NCI-H748 (cell line): Measurements from ENCODE around the gene MGLL.
"Not testable (repeated sequence)": the region's sequence is repeated elsewhere in the genome, so short reads cannot be mapped to it uniquely, and the experiment has no call there.

Experiments used
- DNase-seq: peaks from one replicate; lab custom pipeline; 2025; ENCODE audit not compliant: unreplicated experiment; lab: John Stamatoyannopoulos, UW

The MGLL gene

GRCh38 chr3:127692501-127693335, 129.6 kb downstream of the MGLL start:
- no peak for DNase-seq

DNA sequence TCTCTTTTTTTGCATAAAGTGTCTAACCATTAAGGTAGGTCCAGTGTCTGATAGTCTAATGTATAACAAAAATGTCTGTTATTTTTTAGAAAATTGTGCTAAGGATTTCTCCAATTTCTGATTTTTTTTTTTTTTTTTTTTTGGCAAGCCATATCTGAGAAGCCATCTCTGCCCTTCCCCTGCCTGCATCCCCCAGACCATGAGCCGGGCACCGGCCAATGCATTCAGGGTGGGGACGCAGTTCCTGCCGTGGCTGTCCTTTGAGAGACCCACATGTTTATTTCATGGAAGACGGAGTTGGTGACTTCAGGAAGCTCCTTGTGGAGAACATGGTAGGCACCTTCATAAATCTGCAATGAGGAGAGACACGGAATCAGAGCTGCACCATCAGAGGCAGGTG, 130.3 kb downstream of the MGLL start:
- DNase-seq: no peak

DNA sequence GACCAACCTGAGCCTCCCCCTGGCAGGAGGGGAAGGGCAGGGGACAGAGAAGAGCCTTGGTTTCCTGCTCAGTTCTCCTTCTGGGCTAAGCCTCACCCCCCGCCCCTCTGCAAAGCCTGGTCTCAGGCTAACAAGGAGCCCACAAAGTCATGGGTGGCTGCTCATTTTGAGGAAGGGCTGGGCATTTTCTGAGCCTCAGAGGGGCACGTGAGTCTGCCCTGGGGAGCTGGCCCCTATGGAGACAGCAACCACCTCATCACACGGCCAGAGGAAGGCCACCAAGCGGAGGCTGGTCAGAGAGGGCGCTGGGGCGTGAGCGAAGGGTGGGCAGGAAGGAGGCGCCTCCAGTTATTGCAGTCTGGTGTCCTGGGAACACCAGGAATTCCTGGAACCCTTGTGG, 130.8 kb downstream of the MGLL start:
- DNase-seq: no peak

DNA sequence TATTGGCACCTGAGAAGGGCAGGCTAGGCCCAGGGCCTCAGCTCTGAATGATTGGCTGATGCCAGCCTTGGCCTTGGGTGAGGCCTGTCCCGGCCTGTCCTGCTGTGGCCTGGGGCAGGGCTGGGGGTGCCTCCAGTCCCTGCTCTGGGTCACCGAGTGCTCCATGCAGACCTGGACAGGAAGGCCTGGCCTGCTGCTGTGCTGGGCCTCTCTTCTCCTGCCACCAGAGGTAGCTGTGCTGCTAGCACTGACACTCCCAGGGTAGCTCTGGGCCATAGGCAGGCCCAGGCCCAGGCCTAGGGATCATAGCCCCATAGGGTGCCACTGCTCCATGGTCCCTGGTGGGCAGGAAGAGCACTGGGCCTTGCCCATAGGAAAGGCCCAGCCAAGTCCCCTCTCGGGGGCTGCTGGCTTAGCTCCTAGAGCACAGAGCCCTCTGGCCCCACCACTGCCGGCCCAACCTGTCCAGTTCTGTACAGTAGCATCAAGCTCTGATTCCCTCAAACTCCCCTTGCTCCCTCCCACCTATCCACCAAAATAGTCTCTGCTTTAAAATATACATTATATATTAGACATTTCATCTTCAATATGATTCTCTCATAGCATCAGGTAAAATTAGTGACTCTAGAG, 131.4 kb downstream of the MGLL start:
- no peak for DNase-seq

GRCh38 chr3:127690106-127690505, 132.2 kb downstream of the MGLL start:
- no peak for DNase-seq

GRCh38 chr3:127689266-127689860, 133.0 kb downstream of the MGLL start:
- no peak for DNase-seq

GRCh38 chr3:127688416-127689265, 133.7 kb downstream of the MGLL start:
- no peak for DNase-seq

DNA sequence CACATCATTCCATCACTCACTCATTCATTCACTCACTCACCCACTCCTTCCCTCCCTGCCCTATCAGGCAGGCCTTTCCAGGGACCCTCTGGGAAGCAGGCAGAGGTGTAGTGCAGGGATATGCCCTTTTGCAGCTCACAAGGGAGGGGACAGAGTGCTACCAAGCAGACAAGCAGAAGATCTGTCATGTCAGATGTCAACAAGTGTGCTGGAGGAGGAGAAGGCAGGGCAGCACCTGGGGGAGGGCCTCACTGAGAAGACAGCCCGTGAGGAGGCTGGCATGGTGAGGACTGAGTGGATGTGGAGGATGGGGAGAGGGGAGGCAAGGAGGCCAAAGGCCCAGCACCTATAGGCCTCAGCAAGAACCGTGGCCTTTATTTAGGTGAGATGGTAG, 134.3 kb downstream of the MGLL start:
- no peak for DNase-seq

- no peak for DNase-seq
Measured at GRCh38 chr3:127687228-127687737, 135.0 kb downstream of the MGLL start.

- no peak for DNase-seq
Measured at GRCh38 chr3:127686512-127686894, 135.8 kb downstream of the MGLL start.

GRCh38 chr3:127685708-127686511, 136.4 kb downstream of the MGLL start:
- DNase-seq: no peak

DNA sequence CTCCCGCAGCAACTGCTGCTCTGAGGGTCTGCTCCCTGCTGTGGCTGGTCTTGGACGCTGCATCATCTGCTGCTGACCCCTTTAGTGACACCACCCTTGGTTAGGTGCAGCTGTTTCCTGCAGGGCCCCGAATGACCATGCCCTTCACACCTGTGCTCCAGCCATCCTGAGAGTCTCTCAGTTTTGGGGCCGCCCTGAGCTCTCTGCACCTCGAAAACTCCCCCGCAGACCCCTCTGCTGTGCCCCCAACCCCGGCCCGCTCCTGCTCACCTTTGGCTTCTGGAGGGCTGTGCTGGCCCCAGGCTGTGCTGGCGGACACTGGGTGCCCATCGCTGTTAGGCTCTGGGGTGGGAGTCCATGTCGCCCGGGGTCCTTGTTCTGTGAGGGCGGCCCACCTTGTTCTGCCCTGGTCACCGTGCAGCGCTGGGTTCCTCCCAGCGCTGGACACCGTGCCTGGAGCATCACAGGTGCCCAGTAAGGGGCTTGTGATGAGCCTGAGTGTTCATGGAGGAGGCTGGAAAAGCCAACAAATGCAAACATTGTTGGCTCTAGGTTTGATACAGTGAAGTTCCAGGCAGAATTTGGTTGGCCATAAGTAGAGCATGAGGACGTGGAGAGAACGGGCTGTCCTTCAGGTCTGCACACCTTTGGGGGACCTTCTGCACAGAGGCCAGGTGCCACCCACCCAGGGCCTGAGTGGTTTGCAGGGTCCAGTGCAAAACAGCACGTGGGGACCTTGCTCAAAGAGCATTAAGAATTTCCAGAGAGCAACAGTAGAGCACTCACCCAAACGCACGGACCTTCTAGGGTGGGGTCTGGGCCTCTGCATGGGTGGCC, 137.2 kb downstream of the MGLL start:
- no peak for DNase-seq

- no peak for DNase-seq
Measured at GRCh38 chr3:127682561-127682960, 139.8 kb downstream of the MGLL start.

DNA sequence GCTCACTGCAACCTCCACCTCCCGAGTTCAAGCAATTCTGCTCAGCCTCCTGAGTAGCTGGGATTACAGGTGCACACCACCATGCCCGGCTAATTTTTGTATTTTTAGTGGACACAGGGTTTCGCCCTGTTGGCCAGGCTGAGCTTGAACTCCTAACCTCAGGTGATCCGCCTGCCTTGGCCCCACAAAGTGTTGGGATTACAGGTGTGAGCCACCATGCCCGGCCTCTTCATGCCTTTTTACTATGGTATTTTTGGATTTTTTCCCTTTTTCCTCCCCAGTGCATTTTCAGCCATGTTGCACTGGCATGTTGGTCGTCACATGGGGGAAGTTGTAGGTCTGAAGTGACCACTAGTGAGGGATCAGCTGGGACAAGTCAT, 140.2 kb downstream of the MGLL start:
- DNase-seq: not testable (repeated sequence)

- no peak for DNase-seq
Measured at GRCh38 chr3:127680798-127681221, 141.5 kb downstream of the MGLL start.

GRCh38 chr3:127680146-127680661, 142.1 kb downstream of the MGLL start:
- no peak for DNase-seq

DNA sequence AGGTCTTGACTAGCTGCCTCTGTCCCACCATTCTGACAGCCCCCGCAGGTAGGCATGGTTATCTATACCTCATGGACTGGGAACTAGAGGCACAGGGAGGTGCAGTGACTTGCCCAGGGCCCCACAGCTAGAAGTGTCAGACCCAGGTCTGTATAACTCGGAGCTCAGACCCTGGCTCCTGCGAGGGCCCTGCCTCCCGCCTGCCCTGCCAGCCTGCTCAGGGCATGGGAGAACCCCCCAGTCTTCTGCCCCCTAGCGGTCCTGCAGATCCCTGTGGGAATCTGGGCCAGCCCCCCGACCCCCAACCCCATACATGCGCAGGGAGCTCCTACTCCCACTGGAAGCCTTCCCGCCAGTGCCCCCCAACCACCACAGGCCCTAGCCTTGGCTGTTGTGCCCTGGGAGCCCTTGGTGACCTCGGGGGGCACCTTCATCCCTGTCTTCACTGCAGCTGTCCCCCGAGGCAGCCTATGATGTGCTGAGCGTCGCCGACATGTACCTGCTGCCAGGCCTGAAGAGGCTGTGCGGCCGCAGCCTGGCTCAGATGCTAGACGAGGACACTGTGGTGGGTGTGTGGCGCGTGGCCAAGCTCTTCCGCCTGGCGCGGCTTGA, 142.7 kb downstream of the MGLL start:
- DNase-seq: no peak

- DNase-seq: no peak
Measured at GRCh38 chr3:127678611-127679533, 143.4 kb downstream of the MGLL start.
